ENCODE data around the gene DLGAP1.

Gene DLGAP1

DNA sequence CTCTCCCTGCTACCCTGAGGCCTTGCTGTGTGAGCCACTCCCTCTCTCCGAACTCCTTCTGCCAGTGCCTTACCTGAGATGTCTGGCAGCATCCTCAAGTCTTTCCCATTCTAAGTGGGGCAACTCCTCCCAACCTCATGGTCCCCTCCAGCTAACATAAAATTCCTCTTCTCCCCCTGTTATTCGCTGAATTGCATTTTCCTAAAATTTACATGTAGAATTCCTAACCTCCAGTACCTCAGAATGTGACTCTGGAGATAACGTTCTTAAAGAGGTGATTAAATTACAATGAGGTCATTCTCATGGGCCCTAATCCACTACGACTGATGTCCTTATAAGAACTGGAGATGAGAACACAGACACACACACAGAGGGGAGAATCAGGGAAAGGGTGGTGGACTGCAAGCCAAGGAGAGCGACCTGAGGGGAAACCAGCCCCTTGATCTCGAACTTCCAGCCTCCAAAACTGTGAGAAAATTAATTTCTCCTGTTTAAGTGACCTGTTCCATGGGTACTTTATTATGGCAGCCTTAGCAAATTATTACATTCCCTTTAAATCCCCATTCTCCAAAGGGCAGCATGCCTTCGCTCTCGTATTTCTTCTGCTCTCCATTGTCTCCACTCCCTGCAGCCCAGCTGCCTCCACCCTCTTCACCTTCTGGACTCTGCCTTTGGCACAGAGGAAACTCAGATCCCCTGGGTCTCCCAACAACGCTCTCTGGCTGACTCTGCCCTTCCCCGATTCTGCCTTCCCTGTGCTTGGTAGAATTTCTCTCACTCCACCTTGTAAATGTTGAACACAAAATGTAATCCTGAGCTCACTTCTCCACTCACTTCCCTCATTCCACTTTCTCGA, 934.6 kb downstream of the DLGAP1 start (continued):
- TF ChIP-seq, protein P1, sequence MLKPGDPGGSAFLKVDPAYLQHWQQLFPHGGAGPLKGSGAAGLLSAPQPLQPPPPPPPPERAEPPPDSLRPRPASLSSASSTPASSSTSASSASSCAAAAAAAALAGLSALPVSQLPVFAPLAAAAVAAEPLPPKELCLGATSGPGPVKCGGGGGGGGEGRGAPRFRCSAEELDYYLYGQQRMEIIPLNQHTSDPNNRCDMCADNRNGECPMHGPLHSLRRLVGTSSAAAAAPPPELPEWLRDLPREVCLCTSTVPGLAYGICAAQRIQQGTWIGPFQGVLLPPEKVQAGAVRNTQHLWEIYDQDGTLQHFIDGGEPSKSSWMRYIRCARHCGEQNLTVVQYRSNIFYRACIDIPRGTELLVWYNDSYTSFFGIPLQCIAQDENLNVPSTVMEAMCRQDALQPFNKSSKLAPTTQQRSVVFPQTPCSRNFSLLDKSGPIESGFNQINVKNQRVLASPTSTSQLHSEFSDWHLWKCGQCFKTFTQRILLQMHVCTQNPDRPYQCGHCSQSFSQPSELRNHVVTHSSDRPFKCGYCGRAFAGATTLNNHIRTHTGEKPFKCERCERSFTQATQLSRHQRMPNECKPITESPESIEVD (tag by site-specific recombination; IDR thresholded peaks at IDR 0.05) = peak; percentile 36; the same call in 1 of the 2 replicates
- TF ChIP-seq, protein P2, sequence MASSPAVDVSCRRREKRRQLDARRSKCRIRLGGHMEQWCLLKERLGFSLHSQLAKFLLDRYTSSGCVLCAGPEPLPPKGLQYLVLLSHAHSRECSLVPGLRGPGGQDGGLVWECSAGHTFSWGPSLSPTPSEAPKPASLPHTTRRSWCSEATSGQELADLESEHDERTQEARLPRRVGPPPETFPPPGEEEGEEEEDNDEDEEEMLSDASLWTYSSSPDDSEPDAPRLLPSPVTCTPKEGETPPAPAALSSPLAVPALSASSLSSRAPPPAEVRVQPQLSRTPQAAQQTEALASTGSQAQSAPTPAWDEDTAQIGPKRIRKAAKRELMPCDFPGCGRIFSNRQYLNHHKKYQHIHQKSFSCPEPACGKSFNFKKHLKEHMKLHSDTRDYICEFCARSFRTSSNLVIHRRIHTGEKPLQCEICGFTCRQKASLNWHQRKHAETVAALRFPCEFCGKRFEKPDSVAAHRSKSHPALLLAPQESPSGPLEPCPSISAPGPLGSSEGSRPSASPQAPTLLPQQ (tag by site-specific recombination; IDR thresholded peaks at IDR 0.05) = peak; percentile 95
- TF ChIP-seq PRDM1 (tag by site-specific recombination; IDR thresholded peaks at IDR 0.05) = peak; percentile 59
- TF ChIP-seq ZIC2 (tag by site-specific recombination; IDR thresholded peaks at IDR 0.05) = no peak
- TF ChIP-seq, protein P3, sequence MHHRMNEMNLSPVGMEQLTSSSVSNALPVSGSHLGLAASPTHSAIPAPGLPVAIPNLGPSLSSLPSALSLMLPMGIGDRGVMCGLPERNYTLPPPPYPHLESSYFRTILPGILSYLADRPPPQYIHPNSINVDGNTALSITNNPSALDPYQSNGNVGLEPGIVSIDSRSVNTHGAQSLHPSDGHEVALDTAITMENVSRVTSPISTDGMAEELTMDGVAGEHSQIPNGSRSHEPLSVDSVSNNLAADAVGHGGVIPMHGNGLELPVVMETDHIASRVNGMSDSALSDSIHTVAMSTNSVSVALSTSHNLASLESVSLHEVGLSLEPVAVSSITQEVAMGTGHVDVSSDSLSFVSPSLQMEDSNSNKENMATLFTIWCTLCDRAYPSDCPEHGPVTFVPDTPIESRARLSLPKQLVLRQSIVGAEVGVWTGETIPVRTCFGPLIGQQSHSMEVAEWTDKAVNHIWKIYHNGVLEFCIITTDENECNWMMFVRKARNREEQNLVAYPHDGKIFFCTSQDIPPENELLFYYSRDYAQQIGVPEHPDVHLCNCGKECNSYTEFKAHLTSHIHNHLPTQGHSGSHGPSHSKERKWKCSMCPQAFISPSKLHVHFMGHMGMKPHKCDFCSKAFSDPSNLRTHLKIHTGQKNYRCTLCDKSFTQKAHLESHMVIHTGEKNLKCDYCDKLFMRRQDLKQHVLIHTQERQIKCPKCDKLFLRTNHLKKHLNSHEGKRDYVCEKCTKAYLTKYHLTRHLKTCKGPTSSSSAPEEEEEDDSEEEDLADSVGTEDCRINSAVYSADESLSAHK (tag by site-specific recombination; IDR thresholded peaks at IDR 0.05) = no peak
- no peak for TF ChIP-seq ZNF140 (tag by site-specific recombination; IDR thresholded peaks at IDR 0.05)
- TF ChIP-seq, protein P4, sequence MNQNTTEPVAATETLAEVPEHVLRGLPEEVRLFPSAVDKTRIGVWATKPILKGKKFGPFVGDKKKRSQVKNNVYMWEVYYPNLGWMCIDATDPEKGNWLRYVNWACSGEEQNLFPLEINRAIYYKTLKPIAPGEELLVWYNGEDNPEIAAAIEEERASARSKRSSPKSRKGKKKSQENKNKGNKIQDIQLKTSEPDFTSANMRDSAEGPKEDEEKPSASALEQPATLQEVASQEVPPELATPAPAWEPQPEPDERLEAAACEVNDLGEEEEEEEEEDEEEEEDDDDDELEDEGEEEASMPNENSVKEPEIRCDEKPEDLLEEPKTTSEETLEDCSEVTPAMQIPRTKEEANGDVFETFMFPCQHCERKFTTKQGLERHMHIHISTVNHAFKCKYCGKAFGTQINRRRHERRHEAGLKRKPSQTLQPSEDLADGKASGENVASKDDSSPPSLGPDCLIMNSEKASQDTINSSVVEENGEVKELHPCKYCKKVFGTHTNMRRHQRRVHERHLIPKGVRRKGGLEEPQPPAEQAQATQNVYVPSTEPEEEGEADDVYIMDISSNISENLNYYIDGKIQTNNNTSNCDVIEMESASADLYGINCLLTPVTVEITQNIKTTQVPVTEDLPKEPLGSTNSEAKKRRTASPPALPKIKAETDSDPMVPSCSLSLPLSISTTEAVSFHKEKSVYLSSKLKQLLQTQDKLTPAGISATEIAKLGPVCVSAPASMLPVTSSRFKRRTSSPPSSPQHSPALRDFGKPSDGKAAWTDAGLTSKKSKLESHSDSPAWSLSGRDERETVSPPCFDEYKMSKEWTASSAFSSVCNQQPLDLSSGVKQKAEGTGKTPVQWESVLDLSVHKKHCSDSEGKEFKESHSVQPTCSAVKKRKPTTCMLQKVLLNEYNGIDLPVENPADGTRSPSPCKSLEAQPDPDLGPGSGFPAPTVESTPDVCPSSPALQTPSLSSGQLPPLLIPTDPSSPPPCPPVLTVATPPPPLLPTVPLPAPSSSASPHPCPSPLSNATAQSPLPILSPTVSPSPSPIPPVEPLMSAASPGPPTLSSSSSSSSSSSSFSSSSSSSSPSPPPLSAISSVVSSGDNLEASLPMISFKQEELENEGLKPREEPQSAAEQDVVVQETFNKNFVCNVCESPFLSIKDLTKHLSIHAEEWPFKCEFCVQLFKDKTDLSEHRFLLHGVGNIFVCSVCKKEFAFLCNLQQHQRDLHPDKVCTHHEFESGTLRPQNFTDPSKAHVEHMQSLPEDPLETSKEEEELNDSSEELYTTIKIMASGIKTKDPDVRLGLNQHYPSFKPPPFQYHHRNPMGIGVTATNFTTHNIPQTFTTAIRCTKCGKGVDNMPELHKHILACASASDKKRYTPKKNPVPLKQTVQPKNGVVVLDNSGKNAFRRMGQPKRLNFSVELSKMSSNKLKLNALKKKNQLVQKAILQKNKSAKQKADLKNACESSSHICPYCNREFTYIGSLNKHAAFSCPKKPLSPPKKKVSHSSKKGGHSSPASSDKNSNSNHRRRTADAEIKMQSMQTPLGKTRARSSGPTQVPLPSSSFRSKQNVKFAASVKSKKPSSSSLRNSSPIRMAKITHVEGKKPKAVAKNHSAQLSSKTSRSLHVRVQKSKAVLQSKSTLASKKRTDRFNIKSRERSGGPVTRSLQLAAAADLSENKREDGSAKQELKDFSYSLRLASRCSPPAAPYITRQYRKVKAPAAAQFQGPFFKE (tag by site-specific recombination; IDR thresholded peaks at IDR 0.05; ENCODE audit: borderline replicate concordance) = no peak

DNA sequence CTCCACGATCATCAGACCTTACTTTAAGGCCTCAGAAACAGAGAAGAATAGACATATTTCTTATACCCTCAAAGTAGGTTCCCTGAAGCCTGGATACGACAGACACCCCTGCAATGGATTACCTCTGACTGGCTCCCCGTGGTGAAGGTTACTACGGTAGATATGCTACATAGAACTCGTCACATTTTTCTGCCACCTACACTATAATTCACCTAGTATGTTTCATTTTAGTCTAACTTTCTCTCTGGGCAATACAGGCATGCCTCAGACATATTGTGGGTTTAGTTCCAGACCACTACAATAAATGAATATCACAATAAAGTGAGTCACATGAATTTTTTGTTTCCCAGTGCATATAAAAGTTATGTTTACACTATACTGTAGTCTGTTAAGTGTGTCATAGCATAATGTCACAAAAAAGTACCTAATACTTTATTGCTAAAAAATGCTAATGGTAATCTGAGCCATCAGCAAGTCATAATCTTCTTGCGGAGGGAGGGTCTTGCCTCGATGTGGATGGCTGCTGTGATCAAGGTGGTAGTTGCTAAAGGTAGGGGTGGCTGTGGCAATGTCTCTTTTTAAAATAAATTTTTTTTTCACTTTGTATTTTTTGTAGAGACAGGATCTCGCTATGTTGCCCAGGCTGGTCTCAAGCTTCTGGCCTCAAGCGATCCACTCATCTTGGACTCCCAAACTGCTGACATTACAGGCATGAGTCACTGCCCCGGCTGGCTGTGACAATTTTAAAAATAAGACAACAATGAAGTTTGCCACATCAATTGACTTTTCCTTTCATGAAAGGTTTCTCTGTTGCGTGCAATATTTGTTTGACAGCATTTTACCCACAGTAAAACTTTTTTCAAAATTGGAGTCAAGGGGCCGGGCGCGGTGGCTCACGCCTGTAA, 940.5 kb downstream of the DLGAP1 start:
- ChIA-PET POLR2A (interaction anchor here (1.1 kb wide), 1 partner anchor 84 kb away, joined by 3 read pairs; no protein-coding TSS in a partner anchor), CTCF (no interaction called here)
- Histone ChIP-seq H3K36me3 (ENCODE audit: control insufficient read depth in 2 of 2, insufficient read depth in 1 of 2, low read length in 2 of 2) (no peaks in the 10 kb centered on the region), H3K4me1 (ENCODE audit: control insufficient read depth, insufficient read depth, low read length) (peaks cover 6% of the 10 kb centered on the region; the same call in 1 of the 2 replicates), H3K27ac (ENCODE audit: extremely low read depth, low read depth, low read length) (no peak overlapping the region), H3K9me3 (ENCODE audit: control insufficient read depth, insufficient read depth, low read depth, low read length) (no peaks in the 10 kb centered on the region), H3K4me3 (ENCODE audit: low read depth, low read length) (no peak overlapping the region)
- no peak for TF ChIP-seq ZNF24 (tag by site-specific recombination; IDR thresholded peaks at IDR 0.05)
- TF ChIP-seq, protein P1 (tag by site-specific recombination; IDR thresholded peaks at IDR 0.05) = 0 out of 2 replicates have a peak, but pooled peaks have one; percentile 21
